Measurements from ENCODE around the gene SLC66A3.

DNA sequence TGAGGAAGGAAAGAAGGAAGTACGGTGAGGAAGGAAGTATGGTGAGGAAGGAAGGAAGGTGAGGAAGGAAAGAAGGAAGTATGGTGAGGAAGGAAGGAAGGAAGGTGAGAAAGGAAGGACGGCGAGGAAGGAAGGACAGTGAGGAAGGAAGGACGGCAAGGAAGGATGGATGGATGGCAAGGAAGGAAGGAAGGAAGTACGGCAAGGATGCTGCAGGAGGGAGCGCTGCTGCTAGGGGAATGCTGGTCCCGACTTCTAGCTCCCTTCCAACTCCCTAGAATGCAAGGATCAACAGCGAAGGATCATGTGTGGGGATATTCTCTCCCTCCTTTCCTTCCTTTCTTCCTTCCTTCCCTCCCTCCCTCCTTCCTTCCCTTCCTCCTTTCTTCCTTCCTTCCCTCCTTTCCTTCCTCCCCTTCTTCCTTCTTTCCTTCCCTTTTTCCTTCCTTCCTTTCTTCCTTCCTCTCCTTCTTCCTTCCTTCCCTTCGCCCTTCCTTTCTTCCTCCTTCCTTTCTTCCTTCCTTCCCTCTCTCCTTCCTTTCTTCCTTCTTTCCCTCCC, 42.3 kb upstream of the SLC66A3 start:
- TF ChIP-seq, protein P1, sequence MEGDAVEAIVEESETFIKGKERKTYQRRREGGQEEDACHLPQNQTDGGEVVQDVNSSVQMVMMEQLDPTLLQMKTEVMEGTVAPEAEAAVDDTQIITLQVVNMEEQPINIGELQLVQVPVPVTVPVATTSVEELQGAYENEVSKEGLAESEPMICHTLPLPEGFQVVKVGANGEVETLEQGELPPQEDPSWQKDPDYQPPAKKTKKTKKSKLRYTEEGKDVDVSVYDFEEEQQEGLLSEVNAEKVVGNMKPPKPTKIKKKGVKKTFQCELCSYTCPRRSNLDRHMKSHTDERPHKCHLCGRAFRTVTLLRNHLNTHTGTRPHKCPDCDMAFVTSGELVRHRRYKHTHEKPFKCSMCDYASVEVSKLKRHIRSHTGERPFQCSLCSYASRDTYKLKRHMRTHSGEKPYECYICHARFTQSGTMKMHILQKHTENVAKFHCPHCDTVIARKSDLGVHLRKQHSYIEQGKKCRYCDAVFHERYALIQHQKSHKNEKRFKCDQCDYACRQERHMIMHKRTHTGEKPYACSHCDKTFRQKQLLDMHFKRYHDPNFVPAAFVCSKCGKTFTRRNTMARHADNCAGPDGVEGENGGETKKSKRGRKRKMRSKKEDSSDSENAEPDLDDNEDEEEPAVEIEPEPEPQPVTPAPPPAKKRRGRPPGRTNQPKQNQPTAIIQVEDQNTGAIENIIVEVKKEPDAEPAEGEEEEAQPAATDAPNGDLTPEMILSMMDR (tag by site-specific recombination; IDR thresholded peaks at IDR 0.05): no peak
- TF ChIP-seq ZNF670 (tag by site-specific recombination; IDR thresholded peaks at IDR 0.05; ENCODE audit: low read depth): no peak
- no peak for TF ChIP-seq HOXA7 (CRISPR knock-in tag; IDR thresholded peaks at IDR 0.05; ENCODE audit: borderline replicate concordance)
- no peak for TF ChIP-seq YY1 (tag by site-specific recombination; IDR thresholded peaks at IDR 0.05)
- TF ChIP-seq BCL11A (tag by site-specific recombination; IDR thresholded peaks at IDR 0.05; ENCODE audit: low read depth): no peak
- TF ChIP-seq INSM2 (tag by site-specific recombination; IDR thresholded peaks at IDR 0.05): no peak
- no peak for TF ChIP-seq MEIS1 (CRISPR knock-in tag; IDR thresholded peaks at IDR 0.05; ENCODE audit: borderline replicate concordance)
